CD1c-positive myeloid dendritic cell (primary cell): ENCODE data around the gene TFCP2.

Experiments
- DNase-seq: peaks from one replicate; pipeline ENCODE4 v3.0.0-alpha.2; 2016; ENCODE audit errors: extremely low spot score

The TFCP2 gene

GRCh38 chr12:51197736-51198567 lies 25.0 kb upstream of the TFCP2 start:
- no peak for DNase-seq

- DNase-seq = no peak
These were observed 23.6 kb upstream of the TFCP2 start for GRCh38 chr12:51196547-51196946.

GRCh38 chr12:51195841-51196240 lies 22.9 kb upstream of the TFCP2 start:
- no peak for DNase-seq

GRCh38 chr12:51192284-51192671 lies 19.3 kb upstream of the TFCP2 start:
- DNase-seq = no peak

GRCh38 chr12:51191516-51192283 lies 18.8 kb upstream of the TFCP2 start:
- no peak for DNase-seq

- DNase-seq = no peak
These were observed 17.9 kb upstream of the TFCP2 start for GRCh38 chr12:51190820-51191219.

GRCh38 chr12:51189790-51190355 lies 16.9 kb upstream of the TFCP2 start:
- no peak for DNase-seq

- no peak for DNase-seq
These were observed 15.6 kb upstream of the TFCP2 start for GRCh38 chr12:51188359-51189051.

- DNase-seq = no peak
These were observed 14.5 kb upstream of the TFCP2 start for GRCh38 chr12:51187370-51187987.

- no peak for DNase-seq
These were observed 13.6 kb upstream of the TFCP2 start for GRCh38 chr12:51186465-51187085.

- DNase-seq = no peak
These were observed 12.3 kb upstream of the TFCP2 start for GRCh38 chr12:51185171-51185717.

GRCh38 chr12:51183816-51184215 lies 10.9 kb upstream of the TFCP2 start:
- DNase-seq = no peak

- no peak for DNase-seq
These were observed 10.4 kb upstream of the TFCP2 start for GRCh38 chr12:51183349-51183748.

- DNase-seq = no peak
These were observed 8.6 kb upstream of the TFCP2 start for GRCh38 chr12:51181558-51181957.

- no peak for DNase-seq
These were observed 5.0 kb upstream of the TFCP2 start for GRCh38 chr12:51177897-51178296.

GRCh38 chr12:51174501-51174900 lies 1.6 kb upstream of the TFCP2 start:
- peak; percentile 3 for DNase-seq

- DNase-seq = peak; percentile 69
These were observed 936 bp downstream of the TFCP2 start for GRCh38 chr12:51171884-51172514.

GRCh38 chr12:51163795-51164194 lies 9.1 kb downstream of the TFCP2 start:
- no peak for DNase-seq

GRCh38 chr12:51162217-51162616 lies 10.7 kb downstream of the TFCP2 start:
- no peak for DNase-seq

GRCh38 chr12:51160814-51161459 lies 12.0 kb downstream of the TFCP2 start:
- no peak for DNase-seq
